Measurements from ENCODE around the gene PSMB3.

- TF ChIP-seq, protein P1, sequence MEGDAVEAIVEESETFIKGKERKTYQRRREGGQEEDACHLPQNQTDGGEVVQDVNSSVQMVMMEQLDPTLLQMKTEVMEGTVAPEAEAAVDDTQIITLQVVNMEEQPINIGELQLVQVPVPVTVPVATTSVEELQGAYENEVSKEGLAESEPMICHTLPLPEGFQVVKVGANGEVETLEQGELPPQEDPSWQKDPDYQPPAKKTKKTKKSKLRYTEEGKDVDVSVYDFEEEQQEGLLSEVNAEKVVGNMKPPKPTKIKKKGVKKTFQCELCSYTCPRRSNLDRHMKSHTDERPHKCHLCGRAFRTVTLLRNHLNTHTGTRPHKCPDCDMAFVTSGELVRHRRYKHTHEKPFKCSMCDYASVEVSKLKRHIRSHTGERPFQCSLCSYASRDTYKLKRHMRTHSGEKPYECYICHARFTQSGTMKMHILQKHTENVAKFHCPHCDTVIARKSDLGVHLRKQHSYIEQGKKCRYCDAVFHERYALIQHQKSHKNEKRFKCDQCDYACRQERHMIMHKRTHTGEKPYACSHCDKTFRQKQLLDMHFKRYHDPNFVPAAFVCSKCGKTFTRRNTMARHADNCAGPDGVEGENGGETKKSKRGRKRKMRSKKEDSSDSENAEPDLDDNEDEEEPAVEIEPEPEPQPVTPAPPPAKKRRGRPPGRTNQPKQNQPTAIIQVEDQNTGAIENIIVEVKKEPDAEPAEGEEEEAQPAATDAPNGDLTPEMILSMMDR (conservative IDR thresholded peaks at IDR 0.05; ENCODE audit: low read length) = no peak
- no peak for TF ChIP-seq EZH2phosphoT487 (IDR thresholded peaks at IDR 0.05; ENCODE audit: borderline replicate concordance, low read depth, low read length)
These were observed 5.6 kb upstream of the PSMB3 start for GRCh38 chr17:38746849-38747462.
